Peyer's patch (tissue), 4 donors: ENCODE results near the gene TFPI. TPM values are rescaled to one million over a fixed set of nuclear protein-coding genes. Genes with fewer than 3 reads are reported as not detected.

Experiments used
- DNase-seq, 3 donors: peaks; one replicate each; pipeline ENCODE4 v3.0.0-alpha.2; 2017 to 2019
- H3K27ac ChIP-seq, 4 donors: fragments of 200-600 bp; sonication (generic); one replicate each; pipeline ENCODE4 v1.5.1; 2016 to 2019
- H3K27me3 ChIP-seq, 2 donors: fragments of 200-600 bp; sonication (generic); one replicate each; pipeline ENCODE4 v1.5.1; 2019
- H3K36me3 ChIP-seq, 3 donors: fragments of 200-600 bp; sonication (generic); one replicate each; pipeline ENCODE4 v1.5.1; 2016 to 2019
- H3K4me1 ChIP-seq, 4 donors: fragments of 200-600 bp; sonication (generic); one replicate each; pipeline ENCODE4 v1.5.1; 2016 to 2019
- H3K4me3 ChIP-seq, 4 donors: fragments of 200-600 bp; sonication (generic); 1 replicate in 3 of 4; 2 replicates in 1 of 4; pipeline ENCODE4 v1.5.1; 2016 to 2019; ENCODE audit warnings: mild to moderate bottlenecking in 1 of 4
- H3K9me3 ChIP-seq, 4 donors: fragments of 200-600 bp; sonication (generic); one replicate each; pipeline ENCODE4 v1.5.1; 2016 to 2019; ENCODE audit warnings: mild to moderate bottlenecking in 1 of 4
- POLR2A ChIP-seq, 2 donors: fragments of 450-650 bp; IDR thresholded peaks; one replicate each; pipeline ENCODE4 v1.5.1; 2017; ENCODE audit warnings: antibody characterized with exemption in 2 of 2, mild to moderate bottlenecking in 2 of 2, moderate library complexity in 2 of 2
- total RNA-seq, 4 donors: library from RNA; depleted of rRNA; stranded (reverse); fragments of >200 nt; gene quantifications; one replicate each; pipeline ENCODE4 v1.1.0, GENCODE V29; 2016
- TF ChIP-seq, protein P1 (sequence below), 6 experiments: fragments of 450-650 bp in 4 of 6; fragments of 200-600 bp in 2 of 6; sonication (generic) in 1 of 6; IDR thresholded peaks; one replicate each; pipeline ENCODE4 v1.5.1; 2017 to 2019; ENCODE audit warnings: antibody characterized with exemption in 6 of 6, mild to moderate bottlenecking in 3 of 6, moderate library complexity in 1 of 6

TFPI gene
- total RNA-seq, 4 donors from 2014 or later, result 69.9 to 91.4 (median 75.8) TPM

DNA sequence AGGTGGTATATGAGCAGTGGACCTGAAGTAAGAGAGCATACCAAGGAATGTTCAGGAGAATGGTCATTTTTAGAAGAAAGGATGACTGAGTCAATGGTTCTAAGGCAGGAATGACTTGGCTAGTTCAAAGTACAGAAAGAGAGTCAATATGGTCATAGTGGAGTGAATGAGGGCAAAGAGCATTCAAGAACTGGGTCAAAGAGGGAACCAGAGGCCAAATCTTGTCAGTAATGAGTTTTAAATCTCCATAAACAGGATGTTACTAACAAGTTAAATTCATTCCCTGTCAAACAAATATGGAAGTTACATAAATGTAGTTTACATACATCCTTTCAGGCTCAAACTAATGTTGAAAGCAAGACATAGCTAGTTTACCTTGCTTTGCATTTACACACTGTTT is 122.3 kb downstream of the TFPI start:
- TF ChIP-seq POLR2A (IDR thresholded peaks at IDR 0.05), result no peak
- TF ChIP-seq, protein P1, sequence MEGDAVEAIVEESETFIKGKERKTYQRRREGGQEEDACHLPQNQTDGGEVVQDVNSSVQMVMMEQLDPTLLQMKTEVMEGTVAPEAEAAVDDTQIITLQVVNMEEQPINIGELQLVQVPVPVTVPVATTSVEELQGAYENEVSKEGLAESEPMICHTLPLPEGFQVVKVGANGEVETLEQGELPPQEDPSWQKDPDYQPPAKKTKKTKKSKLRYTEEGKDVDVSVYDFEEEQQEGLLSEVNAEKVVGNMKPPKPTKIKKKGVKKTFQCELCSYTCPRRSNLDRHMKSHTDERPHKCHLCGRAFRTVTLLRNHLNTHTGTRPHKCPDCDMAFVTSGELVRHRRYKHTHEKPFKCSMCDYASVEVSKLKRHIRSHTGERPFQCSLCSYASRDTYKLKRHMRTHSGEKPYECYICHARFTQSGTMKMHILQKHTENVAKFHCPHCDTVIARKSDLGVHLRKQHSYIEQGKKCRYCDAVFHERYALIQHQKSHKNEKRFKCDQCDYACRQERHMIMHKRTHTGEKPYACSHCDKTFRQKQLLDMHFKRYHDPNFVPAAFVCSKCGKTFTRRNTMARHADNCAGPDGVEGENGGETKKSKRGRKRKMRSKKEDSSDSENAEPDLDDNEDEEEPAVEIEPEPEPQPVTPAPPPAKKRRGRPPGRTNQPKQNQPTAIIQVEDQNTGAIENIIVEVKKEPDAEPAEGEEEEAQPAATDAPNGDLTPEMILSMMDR (IDR thresholded peaks at IDR 0.05), result no peak
- DNase-seq, result no peak

DNA sequence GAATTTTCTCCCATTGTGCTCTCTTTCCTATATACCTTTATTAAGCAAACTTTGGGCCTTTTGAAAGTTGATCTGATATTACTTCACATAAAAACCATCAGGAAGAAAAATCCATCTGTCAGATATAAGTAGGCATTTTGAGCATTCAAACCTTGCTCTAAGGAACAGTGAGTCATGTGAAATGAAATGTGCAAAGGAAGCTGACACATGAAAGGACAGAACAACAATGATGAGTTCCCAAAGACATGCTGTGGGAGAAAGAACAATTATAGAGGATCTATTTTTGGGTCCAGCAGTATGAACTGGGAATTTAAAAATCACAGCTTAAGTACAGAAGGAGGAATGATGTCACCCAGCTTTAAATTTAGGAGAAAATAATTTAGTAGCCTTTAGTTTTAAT is 124.2 kb downstream of the TFPI start:
- Histone ChIP-seq H3K36me3 (no peaks in the 10 kb centered on the region), H3K27me3 (no peaks in the 10 kb centered on the region), H3K27ac (no peak overlapping the region), H3K4me3 (no peak overlapping the region), H3K4me1 (no peaks in the 10 kb centered on the region), H3K9me3 (no peaks in the 10 kb centered on the region)
- TF ChIP-seq POLR2A (IDR thresholded peaks at IDR 0.05), result no peak
- TF ChIP-seq, protein P1 (IDR thresholded peaks at IDR 0.05), result no peak
- no peak for DNase-seq

More for the DNA sequence above, 122.3 kb downstream of the TFPI start:
- no peak overlapping the region for H3K27ac ChIP-seq
- H3K9me3 ChIP-seq, result no peaks in the 10 kb centered on the region
- H3K4me1 ChIP-seq, result no peaks in the 10 kb centered on the region
- no peak overlapping the region for H3K4me3 ChIP-seq
- no peaks in the 10 kb centered on the region for H3K27me3 ChIP-seq
- H3K36me3 ChIP-seq, result no peaks in the 10 kb centered on the region

DNA sequence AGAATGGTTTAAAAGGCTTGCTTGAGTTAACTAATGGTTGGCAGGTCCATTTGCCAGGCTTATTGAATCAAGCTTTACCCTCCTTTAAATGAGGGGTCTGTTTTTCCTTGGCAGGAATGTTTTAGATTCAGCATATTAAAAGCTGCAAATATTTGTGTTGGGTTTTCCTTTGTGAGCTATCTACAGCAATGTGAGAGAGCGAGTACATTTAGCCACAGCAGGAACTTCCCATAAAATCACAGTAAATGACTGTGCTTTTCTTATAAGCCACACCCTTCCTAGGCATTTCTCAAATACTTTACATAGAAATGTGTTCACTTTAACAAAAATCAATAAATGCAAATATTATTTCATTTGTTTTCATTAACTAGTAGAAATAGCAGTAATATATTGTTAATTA is 130.1 kb downstream of the TFPI start:
- no peaks in the 10 kb centered on the region for H3K4me1 ChIP-seq
- no peaks in the 10 kb centered on the region for H3K9me3 ChIP-seq
- H3K4me3 ChIP-seq, result no peak overlapping the region
- no peak for DNase-seq
- H3K36me3 ChIP-seq, result no peaks in the 10 kb centered on the region
- no peaks in the 10 kb centered on the region for H3K27me3 ChIP-seq
- TF ChIP-seq, protein P1 (IDR thresholded peaks at IDR 0.05), result no peak
- TF ChIP-seq POLR2A (IDR thresholded peaks at IDR 0.05), result no peak
- H3K27ac ChIP-seq, result no peak overlapping the region

DNA sequence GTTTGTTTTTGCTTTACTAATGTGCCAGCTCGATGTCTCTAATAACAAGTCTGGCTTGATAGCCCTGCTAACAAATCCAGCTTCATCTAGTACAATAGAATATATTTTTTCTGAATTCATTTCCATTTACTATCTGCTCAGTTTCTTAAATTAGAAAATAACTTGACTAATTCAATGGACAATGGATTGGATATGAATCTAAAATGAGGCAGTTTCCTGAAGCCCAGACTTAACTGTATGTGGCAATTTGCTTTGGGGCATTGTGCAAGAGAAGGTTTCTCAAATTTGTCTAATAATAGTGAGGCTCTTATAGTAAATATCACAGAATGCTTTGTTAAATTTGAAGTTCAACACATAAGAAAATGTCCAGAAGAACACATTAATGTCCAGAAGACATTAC is 132.0 kb downstream of the TFPI start:
- TF ChIP-seq, protein P1 (IDR thresholded peaks at IDR 0.05), result no peak
- TF ChIP-seq POLR2A (IDR thresholded peaks at IDR 0.05), result no peak
- no peak overlapping the region for H3K27ac ChIP-seq
- H3K36me3 ChIP-seq, result no peaks in the 10 kb centered on the region
- no peaks in the 10 kb centered on the region for H3K27me3 ChIP-seq
- H3K9me3 ChIP-seq, result no peaks in the 10 kb centered on the region
- DNase-seq, result no peak
- no peaks in the 10 kb centered on the region for H3K4me1 ChIP-seq
- no peak overlapping the region for H3K4me3 ChIP-seq

GRCh38 chr2:187421519-187421918 is 132.7 kb downstream of the TFPI start:
- H3K27ac ChIP-seq, result no peak overlapping the region
- DNase-seq, result no peak
- H3K9me3 ChIP-seq, result no peaks in the 10 kb centered on the region
- H3K27me3 ChIP-seq, result no peaks in the 10 kb centered on the region
- H3K4me1 ChIP-seq, result no peaks in the 10 kb centered on the region
- TF ChIP-seq POLR2A (IDR thresholded peaks at IDR 0.05), result no peak
- TF ChIP-seq, protein P1 (IDR thresholded peaks at IDR 0.05), result no peak
- H3K4me3 ChIP-seq, result no peak overlapping the region
- no peaks in the 10 kb centered on the region for H3K36me3 ChIP-seq

GRCh38 chr2:187419808-187420207 is 134.4 kb downstream of the TFPI start:
- H3K4me1 ChIP-seq, result no peaks in the 10 kb centered on the region
- no peak overlapping the region for H3K4me3 ChIP-seq
- H3K9me3 ChIP-seq, result no peaks in the 10 kb centered on the region
- no peak overlapping the region for H3K27ac ChIP-seq
- H3K36me3 ChIP-seq, result no peaks in the 10 kb centered on the region
- H3K27me3 ChIP-seq, result no peaks in the 10 kb centered on the region
- DNase-seq, result no peak
- no peak for TF ChIP-seq POLR2A (IDR thresholded peaks at IDR 0.05)
- TF ChIP-seq, protein P1 (IDR thresholded peaks at IDR 0.05), result no peak
